SK-N-MC (cell line): ENCODE measurements around the gene ZNF346.
"Not testable (repeated sequence)": the region's sequence is repeated elsewhere in the genome, so short reads cannot be mapped to it uniquely, and the experiment has no call there.

Experiments
- DNase-seq: peaks from one replicate; pipeline ENCODE4 v3.0.0-alpha.2; 2011; ENCODE audit warnings: low read depth, low spot score
- H3K27ac ChIP-seq: fragments of 200-600 bp; sonication (generic); 2 replicates; pipeline ENCODE4 v1.5.1; 2016; ENCODE audit warnings: mixed run types
- H3K36me3 ChIP-seq: fragments of 200-600 bp; sonication (generic); 2 replicates; pipeline ENCODE4 v1.6.1; 2017; ENCODE audit warnings: antibody characterized with exemption, low read length, mixed read lengths; ENCODE audit not compliant: insufficient read depth
- H3K4me3 ChIP-seq: fragments of 200-600 bp; sonication (generic); 2 replicates; pipeline ENCODE4 v1.5.1; 2016
- H3K9ac ChIP-seq: fragments of 200-600 bp; sonication (generic); 2 replicates; pipeline ENCODE4 v1.8.0; 2017; ENCODE audit warnings: mixed run types, mixed read lengths; ENCODE audit not compliant: insufficient read length
- H3K9me3 ChIP-seq: fragments of 200-600 bp; sonication (generic); 2 replicates; pipeline ENCODE4 v1.6.1; 2017; ENCODE audit warnings: low read depth, mild to moderate bottlenecking, antibody characterized with exemption, low read length, moderate library complexity, mixed read lengths
- EZH2 ChIP-seq: fragments of 200-600 bp; sonication (generic); IDR thresholded peaks from one replicate; pipeline ENCODE4 v1.6.1; 2017; ENCODE audit warnings: antibody characterized with exemption
- FOXP2 ChIP-seq: optimal IDR thresholded peaks from 2 replicates; pipeline ENCODE3; 2011; ENCODE audit warnings: mild to moderate bottlenecking, moderate library complexity; ENCODE audit not compliant: insufficient read depth; ENCODE audit errors: extremely low read length, control extremely low read depth
- POLR2AphosphoS5 ChIP-seq: IDR thresholded peaks from 2 replicates; pipeline ENCODE4 v1.6.1; 2012; ENCODE audit warnings: mild to moderate bottlenecking, low read depth, low read length, borderline replicate concordance

ZNF346 gene, protein sequence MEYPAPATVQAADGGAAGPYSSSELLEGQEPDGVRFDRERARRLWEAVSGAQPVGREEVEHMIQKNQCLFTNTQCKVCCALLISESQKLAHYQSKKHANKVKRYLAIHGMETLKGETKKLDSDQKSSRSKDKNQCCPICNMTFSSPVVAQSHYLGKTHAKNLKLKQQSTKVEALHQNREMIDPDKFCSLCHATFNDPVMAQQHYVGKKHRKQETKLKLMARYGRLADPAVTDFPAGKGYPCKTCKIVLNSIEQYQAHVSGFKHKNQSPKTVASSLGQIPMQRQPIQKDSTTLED

DNA sequence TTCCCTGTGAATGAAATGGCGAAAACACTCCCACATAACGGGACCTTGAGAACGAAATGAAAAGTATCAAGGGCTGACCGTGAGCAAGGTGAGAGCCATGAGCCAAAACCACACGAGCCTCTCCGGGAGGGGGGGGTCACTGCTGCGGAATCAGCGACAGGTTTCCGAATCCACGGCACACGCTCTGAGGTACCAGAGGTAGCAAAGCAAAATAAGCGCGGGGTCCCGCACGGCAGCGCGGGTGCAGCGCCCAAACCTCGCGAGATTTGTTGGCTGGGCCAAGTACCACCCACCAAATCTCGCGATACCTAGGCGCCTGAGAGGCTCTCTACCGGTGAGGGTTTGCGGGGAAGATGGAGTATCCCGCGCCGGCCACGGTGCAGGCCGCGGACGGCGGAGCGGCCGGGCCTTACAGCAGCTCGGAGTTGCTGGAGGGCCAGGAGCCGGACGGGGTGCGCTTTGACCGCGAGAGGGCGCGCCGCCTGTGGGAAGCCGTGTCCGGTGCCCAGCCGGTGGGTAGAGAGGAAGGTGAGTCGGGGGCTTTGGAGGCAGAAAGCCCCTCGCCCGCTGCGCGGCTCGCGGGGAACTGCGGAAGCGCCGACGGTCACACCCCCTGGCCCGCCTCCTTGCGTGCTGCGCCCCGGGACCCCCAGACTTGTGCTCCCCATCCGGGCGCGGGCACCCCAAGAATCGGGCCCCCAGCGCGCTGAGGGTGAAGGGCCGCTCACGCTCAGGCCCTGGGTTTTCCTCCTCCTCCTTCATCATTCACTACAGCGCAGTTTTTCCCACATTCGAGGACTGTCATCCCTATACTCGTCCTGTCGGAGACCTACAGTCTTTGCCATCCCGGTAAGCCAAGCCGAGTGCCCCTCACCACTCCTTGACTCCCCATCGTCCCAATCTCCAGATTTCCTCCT lies at the start of gene ZNF346:
Gene ZNF346, plus strand, starts transcription at position 311 of the 917 bp plus-strand sequence. Its CDS starts 43 bp downstream, at position 354.
- Histone ChIP-seq H3K27ac (peak within 1 kb of the TSS; percentile 44), H3K9ac (peak within 1 kb of the TSS; percentile 96), H3K4me3 (peak within 1 kb of the TSS; percentile 97), H3K36me3 (peaks cover 23% of the 10 kb centered on the region), H3K9me3 (no peaks in the 10 kb centered on the region)
- peak; percentile 64 for TF ChIP-seq FOXP2
- TF ChIP-seq POLR2AphosphoS5: peak; percentile 93
- no peak for TF ChIP-seq EZH2
- DNase-seq: peak; percentile 76

- TF ChIP-seq EZH2 (no peak), FOXP2 (no peak), POLR2AphosphoS5 (no peak)
- Histone ChIP-seq H3K27ac (no peak overlapping the region), H3K36me3 (peaks cover 41% of the 10 kb centered on the region), H3K9me3 (no peaks in the 10 kb centered on the region), H3K9ac (no peak overlapping the region), H3K4me3 (no peak overlapping the region)
- no peak for DNase-seq
Observed at GRCh38 chr5:176979669-176980068, 42.8 kb upstream of the ZNF346 start.

DNA sequence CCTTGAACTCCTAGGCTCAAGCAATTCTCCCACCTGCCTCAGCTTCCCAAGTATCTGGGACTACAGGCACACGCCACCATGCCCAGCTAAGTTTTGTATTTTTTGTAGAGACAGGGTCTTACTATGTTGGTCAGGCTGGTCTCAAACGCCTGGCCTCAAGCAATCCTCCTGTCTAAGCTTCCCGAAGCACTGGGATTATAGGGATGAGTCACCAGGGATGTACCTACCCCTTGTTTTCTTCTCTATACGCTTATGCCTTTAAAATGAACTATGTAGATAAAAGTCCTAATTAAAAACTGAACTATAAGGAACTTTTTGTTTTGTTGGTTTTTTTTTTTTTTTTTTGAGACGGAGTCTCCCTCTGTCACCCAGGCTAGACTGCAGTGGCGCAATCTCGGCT lies 41.7 kb upstream of the ZNF346 start:
- no peak for DNase-seq
- TF ChIP-seq POLR2AphosphoS5 (no peak), EZH2 (no peak), FOXP2 (no peak)
- Histone ChIP-seq H3K9ac (no peak overlapping the region), H3K9me3 (no peaks in the 10 kb centered on the region), H3K27ac (no peak overlapping the region), H3K36me3 (peaks cover 32% of the 10 kb centered on the region), H3K4me3 (no peak overlapping the region)

GRCh38 chr5:176983112-176983511 lies 39.4 kb upstream of the ZNF346 start:
- H3K9me3 ChIP-seq, H3K9ac ChIP-seq, H3K27ac ChIP-seq, DNase-seq, H3K4me3 ChIP-seq: not testable (repeated sequence)
- peaks cover 36% of the 10 kb centered on the region for H3K36me3 ChIP-seq

DNA sequence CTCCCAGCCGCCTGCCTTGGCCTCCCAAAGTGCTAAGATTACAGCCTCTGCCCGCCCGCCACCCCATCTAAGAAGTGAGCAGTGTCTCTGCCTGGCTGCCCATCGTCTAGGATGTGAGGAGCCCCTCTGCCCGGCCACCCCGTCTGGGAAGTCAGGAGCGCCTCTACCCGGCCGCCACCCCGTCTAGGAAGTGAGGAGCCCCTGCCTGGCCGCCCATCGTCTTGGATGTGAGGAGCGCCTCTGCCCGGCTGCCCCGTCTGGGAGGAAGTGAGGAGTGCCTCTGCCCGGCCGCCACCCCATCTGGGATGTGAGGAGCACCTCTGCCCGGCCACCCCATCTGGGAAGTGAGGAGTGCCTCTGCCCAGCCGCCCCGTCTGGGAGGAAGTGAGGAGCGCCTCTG lies 38.9 kb upstream of the ZNF346 start:
- DNase-seq, H3K4me3 ChIP-seq, H3K9ac ChIP-seq, H3K27ac ChIP-seq, H3K9me3 ChIP-seq: not testable (repeated sequence)
- peaks cover 36% of the 10 kb centered on the region for H3K36me3 ChIP-seq

DNA sequence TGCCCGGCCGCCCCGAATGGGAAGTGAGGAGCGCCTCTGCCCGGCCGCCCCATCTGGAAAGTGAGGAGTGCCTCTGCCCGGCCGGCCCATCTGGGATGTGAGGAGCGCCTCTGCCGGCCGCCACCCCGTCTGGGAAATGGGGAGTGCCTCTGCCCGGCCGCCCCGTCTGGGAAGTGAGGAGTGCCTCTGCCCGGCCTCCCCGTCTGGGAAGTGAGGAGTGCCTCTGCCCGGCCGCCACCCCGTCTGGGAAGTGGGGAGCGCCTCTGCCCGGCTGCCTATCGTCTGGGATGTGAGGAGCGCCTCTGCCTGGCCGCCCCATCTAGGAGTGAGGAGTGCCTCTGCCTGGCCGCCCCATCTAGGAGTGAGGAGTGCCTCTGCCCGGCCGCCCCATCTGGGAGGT lies 38.3 kb upstream of the ZNF346 start:
- peaks cover 30% of the 10 kb centered on the region for H3K36me3 ChIP-seq
- not testable (repeated sequence) for H3K9ac ChIP-seq, H3K4me3 ChIP-seq, H3K27ac ChIP-seq, DNase-seq, H3K9me3 ChIP-seq

- no peak overlapping the region for H3K27ac ChIP-seq
- H3K9me3 ChIP-seq: no peaks in the 10 kb centered on the region
- no peak overlapping the region for H3K9ac ChIP-seq
- TF ChIP-seq EZH2: no peak
- no peak for TF ChIP-seq FOXP2
- H3K4me3 ChIP-seq: no peak overlapping the region
- peaks cover 18% of the 10 kb centered on the region; the same call in 1 of the 2 replicates for H3K36me3 ChIP-seq
- no peak for DNase-seq
Observed at GRCh38 chr5:176985516-176985915, 37.0 kb upstream of the ZNF346 start.

- H3K9ac ChIP-seq: no peak overlapping the region
- DNase-seq: no peak
- no peak overlapping the region for H3K27ac ChIP-seq
- H3K4me3 ChIP-seq: no peak overlapping the region
- TF ChIP-seq POLR2AphosphoS5 (no peak), FOXP2 (no peak), EZH2 (no peak)
- peaks cover 11% of the 10 kb centered on the region; the same call in 1 of the 2 replicates for H3K36me3 ChIP-seq
- no peaks in the 10 kb centered on the region for H3K9me3 ChIP-seq
Observed at GRCh38 chr5:176986280-176986679, 36.2 kb upstream of the ZNF346 start.

DNA sequence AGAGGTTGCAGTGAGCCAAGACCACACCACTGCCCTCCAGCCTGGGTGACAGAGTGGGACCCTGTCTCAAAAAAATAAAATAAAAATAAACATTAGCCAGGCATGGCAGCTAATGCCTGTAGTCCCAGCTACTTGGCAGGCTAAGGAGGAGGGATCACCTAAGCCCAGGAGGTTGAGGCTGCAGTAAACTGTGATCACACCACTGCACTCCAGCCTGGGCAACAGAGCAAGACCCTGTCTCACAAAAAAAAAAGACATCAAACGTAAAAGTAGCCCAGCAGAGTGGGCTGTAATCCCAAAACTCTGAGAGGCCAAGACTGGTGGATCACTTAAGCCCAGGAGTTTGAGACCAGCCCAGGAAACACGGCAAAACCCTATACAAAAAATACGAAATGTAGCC lies 34.9 kb upstream of the ZNF346 start:
- Histone ChIP-seq H3K36me3 (peaks cover 4% of the 10 kb centered on the region; the same call in 1 of the 2 replicates), H3K9me3 (no peaks in the 10 kb centered on the region), H3K9ac (no peak overlapping the region), H3K27ac (no peak overlapping the region), H3K4me3 (no peak overlapping the region)
- DNase-seq: no peak
- TF ChIP-seq POLR2AphosphoS5 (no peak), FOXP2 (no peak), EZH2 (no peak)

- not testable (repeated sequence) for DNase-seq, H3K4me3 ChIP-seq, H3K27ac ChIP-seq, H3K9me3 ChIP-seq, H3K9ac ChIP-seq
- H3K36me3 ChIP-seq: peaks cover 15% of the 10 kb centered on the region; the same call in 1 of the 2 replicates
Observed at GRCh38 chr5:176993081-176993480, 29.4 kb upstream of the ZNF346 start.
